Suprapubic skin (tissue), 4 donors: Measurements from ENCODE around the gene MCOLN1. TPM values are rescaled to one million over a fixed set of nuclear protein-coding genes. Genes with fewer than 3 reads are reported as not detected.
A peak's percentile ranks its signal among the peaks of the same experiment; 100 is the strongest.

Experiments
- DNase-seq, 2 donors: peaks; one replicate each; pipeline ENCODE4 v3.0.0-alpha.2; 2019; ENCODE audit warnings: low spot score in 2 of 2
- H3K27ac ChIP-seq: fragments of 200-600 bp; sonication (generic); one replicate; pipeline ENCODE4 v1.5.1; 2019
- H3K27me3 ChIP-seq: fragments of 200-600 bp; sonication (generic); one replicate; pipeline ENCODE4 v1.5.1; 2019
- H3K36me3 ChIP-seq: fragments of 200-600 bp; sonication (generic); one replicate; pipeline ENCODE4 v1.5.1; 2019
- H3K4me1 ChIP-seq: fragments of 200-600 bp; sonication (generic); one replicate; pipeline ENCODE4 v1.5.1; 2019
- H3K4me3 ChIP-seq: fragments of 200-600 bp; sonication (generic); one replicate; pipeline ENCODE4 v1.5.1; 2019; ENCODE audit warnings: mild to moderate bottlenecking
- H3K9me3 ChIP-seq: fragments of 200-600 bp; sonication (generic); one replicate; pipeline ENCODE4 v1.5.1; 2019
- EP300 ChIP-seq: sonication (generic); formaldehyde crosslinking; IDR thresholded peaks from one replicate; pipeline ENCODE4 v1.6.1; 2017; ENCODE audit warnings: antibody characterized with exemption
- POLR2A ChIP-seq, 2 donors: fragments of 450-650 bp; IDR thresholded peaks; one replicate each; pipeline ENCODE4 v1.6.1; 2017; ENCODE audit warnings: antibody characterized with exemption in 2 of 2, mild to moderate bottlenecking in 2 of 2, moderate library complexity in 2 of 2
- POLR2AphosphoS5 ChIP-seq, 3 donors: sonication (generic); formaldehyde crosslinking; IDR thresholded peaks; one replicate each; pipeline ENCODE4 v1.6.1; 2017; ENCODE audit warnings: antibody characterized with exemption in 3 of 3
- WGBS: methylation state at CpG from one replicate; pipeline ENCODE4 v1.1.5; 2018; 5-methylcytosine and 5-hydroxymethylcytosine counted together
- total RNA-seq, 4 donors: library from RNA; depleted of rRNA; stranded (reverse); fragments of >200 nt; gene quantifications; one replicate each; pipeline ENCODE4 v1.1.0, GENCODE V29; 2016
- TF ChIP-seq, protein P1 (sequence below), 2 donors: fragments of 200-600 bp in 1 of 2; fragments of 450-650 bp in 1 of 2; sonication (generic) in 1 of 2; IDR thresholded peaks; one replicate each; pipeline ENCODE4 v1.5.1; 2016 to 2019; ENCODE audit warnings: antibody characterized with exemption in 2 of 2, mild to moderate bottlenecking in 1 of 2, moderate library complexity in 1 of 2

The MCOLN1 gene
- total RNA-seq, 4 donors from 2014 or later: 15.9 to 43.6 (median 29.5) TPM

DNA sequence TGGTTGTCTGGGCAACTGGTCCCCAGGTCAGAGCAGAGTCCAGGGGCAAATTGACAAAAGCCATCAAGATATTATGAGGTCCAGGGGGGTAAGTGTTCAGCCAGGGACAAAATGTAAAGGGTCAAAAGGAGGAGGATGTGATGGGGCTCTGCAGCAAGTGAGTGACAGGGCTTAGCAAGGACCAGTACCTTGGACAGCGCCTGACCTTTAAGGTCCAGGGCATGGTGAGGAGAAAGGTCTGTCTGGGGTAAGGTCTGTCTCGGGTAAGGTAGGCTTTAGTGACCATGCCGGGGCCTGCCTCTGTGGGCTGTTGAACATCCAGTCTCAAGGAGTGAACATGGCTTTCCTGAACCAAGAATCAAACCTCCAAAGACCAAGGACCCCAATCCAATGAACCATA lies 12.8 kb upstream of the MCOLN1 start:
- no peak for DNase-seq
- H3K27me3 ChIP-seq: no peaks in the 10 kb centered on the region

DNA sequence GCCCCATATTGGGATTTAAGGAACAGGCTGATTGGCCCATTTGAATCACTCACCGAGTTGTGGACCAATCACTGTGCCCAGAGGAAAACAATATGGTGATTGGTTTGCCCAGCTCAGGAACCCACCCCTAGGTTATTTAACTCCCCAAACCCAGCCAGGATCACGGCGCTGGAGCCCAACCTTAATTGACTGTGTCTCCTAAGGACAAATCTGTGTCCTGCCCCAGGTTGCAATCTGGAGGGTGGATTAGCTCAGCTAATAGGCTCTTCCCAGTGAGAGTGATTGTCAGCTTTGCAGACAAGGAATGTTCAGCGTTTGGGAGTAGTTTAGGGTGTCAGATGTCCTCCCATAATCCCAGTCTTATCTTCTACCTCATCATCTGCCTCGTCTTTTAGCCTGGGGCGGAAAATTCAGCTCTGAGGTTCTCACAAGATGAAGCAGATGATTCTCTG lies 10.0 kb upstream of the MCOLN1 start:
- Histone ChIP-seq H3K27ac (no peak overlapping the region), H3K36me3 (no peaks in the 10 kb centered on the region), H3K9me3 (no peaks in the 10 kb centered on the region), H3K4me3 (no peak overlapping the region), H3K4me1 (peaks cover 23% of the 10 kb centered on the region), H3K27me3 (no peaks in the 10 kb centered on the region)
- WGBS: 58% methylated on average over 2 of the region's 6 CpGs
- TF ChIP-seq POLR2AphosphoS5 (IDR thresholded peaks at IDR 0.05) (no peak), EP300 (no peak), POLR2A (IDR thresholded peaks at IDR 0.05) (no peak)
- TF ChIP-seq, protein P1, sequence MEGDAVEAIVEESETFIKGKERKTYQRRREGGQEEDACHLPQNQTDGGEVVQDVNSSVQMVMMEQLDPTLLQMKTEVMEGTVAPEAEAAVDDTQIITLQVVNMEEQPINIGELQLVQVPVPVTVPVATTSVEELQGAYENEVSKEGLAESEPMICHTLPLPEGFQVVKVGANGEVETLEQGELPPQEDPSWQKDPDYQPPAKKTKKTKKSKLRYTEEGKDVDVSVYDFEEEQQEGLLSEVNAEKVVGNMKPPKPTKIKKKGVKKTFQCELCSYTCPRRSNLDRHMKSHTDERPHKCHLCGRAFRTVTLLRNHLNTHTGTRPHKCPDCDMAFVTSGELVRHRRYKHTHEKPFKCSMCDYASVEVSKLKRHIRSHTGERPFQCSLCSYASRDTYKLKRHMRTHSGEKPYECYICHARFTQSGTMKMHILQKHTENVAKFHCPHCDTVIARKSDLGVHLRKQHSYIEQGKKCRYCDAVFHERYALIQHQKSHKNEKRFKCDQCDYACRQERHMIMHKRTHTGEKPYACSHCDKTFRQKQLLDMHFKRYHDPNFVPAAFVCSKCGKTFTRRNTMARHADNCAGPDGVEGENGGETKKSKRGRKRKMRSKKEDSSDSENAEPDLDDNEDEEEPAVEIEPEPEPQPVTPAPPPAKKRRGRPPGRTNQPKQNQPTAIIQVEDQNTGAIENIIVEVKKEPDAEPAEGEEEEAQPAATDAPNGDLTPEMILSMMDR (IDR thresholded peaks at IDR 0.05): no peak
- DNase-seq: no peak

More for the DNA sequence above, 12.8 kb upstream of the MCOLN1 start:
- WGBS: 57% methylated on average over 3 of the region's 3 CpGs
- Histone ChIP-seq H3K9me3 (no peaks in the 10 kb centered on the region), H3K4me1 (peaks cover 14% of the 10 kb centered on the region), H3K4me3 (no peak overlapping the region), H3K36me3 (no peaks in the 10 kb centered on the region), H3K27ac (no peak overlapping the region)
- no peak for TF ChIP-seq POLR2A (IDR thresholded peaks at IDR 0.05)

DNA sequence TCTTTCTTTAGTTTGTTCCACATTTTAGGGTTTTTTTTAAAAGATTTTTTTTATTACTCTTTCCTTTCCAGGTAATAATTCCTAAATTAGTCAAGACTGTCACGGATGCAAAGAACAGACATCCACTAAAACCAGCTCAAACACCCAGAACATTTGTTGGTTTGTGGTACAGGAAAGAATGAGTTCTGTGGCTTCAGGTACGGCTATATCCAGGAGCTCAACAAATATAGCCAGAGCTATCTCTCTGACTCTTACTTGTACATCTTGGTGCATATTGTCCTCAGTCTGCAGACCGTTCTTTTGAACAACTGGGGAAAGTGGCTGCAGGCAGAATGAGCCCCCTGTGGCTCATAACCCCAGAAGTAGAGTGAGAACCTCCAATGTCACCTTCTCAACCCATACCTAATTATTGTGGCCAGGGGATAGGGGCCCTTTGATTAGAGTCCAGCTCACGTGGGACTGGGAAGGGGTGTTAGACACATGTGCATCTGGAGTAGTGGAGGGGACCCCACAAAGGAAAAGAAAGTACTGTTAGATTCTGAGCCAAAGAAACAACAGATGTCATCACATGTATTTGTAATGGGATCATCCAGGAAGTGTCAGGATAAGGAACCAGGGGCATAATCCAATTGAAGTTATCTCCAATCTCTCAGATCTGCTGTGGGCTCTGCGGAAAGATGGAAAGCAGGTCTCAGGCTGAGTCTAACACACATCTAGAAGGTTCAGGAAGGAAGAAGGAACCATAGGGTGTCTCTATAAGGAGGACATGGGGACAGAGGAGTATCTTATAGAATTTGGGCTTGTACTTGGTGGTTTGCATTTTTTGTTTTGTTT lies 8.4 kb upstream of the MCOLN1 start:
- H3K27ac ChIP-seq: no peak overlapping the region
- 77% methylated on average over 5 of the region's 5 CpGs for WGBS
- H3K27me3 ChIP-seq: no peaks in the 10 kb centered on the region
- H3K4me1 ChIP-seq: peaks cover 26% of the 10 kb centered on the region
- DNase-seq: no peak
- no peaks in the 10 kb centered on the region for H3K36me3 ChIP-seq
- H3K9me3 ChIP-seq: no peaks in the 10 kb centered on the region
- H3K4me3 ChIP-seq: no peak overlapping the region
- TF ChIP-seq EP300 (no peak), POLR2A (IDR thresholded peaks at IDR 0.05) (no peak), POLR2AphosphoS5 (IDR thresholded peaks at IDR 0.05) (no peak)
- TF ChIP-seq, protein P1 (IDR thresholded peaks at IDR 0.05): no peak

DNA sequence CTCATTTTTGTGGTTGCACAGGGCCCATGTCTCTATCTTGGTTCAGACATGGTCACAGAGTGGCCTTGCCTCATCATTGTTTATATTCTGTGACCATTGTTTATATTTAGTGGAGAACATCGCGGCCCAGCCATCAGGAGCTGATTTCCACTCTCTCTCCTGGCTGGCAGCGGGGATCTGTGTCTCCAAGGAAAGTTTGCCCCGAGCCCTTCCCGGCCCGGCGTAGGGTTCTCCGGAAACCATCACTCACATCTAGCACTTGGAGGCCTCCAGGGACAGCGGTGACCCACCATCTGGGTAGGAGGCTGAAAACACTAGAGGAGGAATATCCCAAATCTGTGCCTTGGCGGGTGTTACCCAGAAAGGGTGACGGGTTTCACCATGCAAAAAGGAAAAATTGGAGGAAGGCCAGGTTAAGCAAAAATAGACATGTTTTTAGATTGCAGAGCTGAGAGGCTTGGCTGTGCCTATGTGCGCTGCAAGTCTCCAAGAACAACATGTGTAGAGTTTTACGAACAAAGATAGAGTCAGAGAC lies 7.2 kb upstream of the MCOLN1 start:
- Histone ChIP-seq H3K36me3 (peaks cover 8% of the 10 kb centered on the region), H3K4me1 (peaks cover 26% of the 10 kb centered on the region), H3K27ac (peak overlapping the region; percentile 80), H3K4me3 (peak overlapping the region; percentile 66), H3K9me3 (no peaks in the 10 kb centered on the region), H3K27me3 (no peaks in the 10 kb centered on the region)
- WGBS: 43% methylated on average over 13 of the region's 13 CpGs
- no peak for DNase-seq
- TF ChIP-seq, protein P1 (IDR thresholded peaks at IDR 0.05): no peak
- TF ChIP-seq POLR2A (IDR thresholded peaks at IDR 0.05) (no peak), EP300 (peak; percentile 56), POLR2AphosphoS5 (IDR thresholded peaks at IDR 0.05) (no peak)

DNA sequence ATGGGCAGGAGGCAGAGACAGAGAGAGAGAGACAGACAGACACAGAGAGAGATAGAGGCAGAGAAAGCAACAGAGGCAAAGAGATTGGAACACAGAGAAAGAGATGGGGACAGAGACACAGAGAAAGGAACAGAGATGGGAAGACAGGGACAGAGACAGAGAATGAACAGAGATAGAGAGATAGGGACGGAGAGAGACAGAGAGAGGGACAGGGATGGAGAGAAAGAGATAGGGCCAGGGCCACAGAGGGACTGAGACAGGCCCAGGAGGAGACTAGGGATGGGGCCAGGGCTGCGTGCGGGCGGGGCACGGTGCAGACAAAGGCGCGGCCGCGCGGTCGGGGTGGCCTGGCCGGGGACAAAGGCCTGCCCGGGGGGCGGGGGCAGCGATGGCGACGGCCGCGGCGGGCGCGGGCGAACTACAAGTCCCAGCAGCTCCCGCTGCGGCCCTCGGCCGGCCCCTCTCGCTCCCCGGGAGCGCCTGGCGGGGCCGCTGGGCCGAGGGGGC lies 6.7 kb upstream of the MCOLN1 start, which contains the start of gene ZNF358:
Gene ZNF358, plus strand, starts transcription at position 459 of the 507 bp plus-strand sequence. CDS start 3,140 bp downstream, outside the sequence.
- DNase-seq: peak in 1 of 2 donors; percentile 76
- Histone ChIP-seq H3K27ac (peak within 1 kb of the TSS; percentile 80), H3K4me3 (peak within 1 kb of the TSS; percentile 66), H3K27me3 (no peaks in the 10 kb centered on the region), H3K36me3 (peaks cover 11% of the 10 kb centered on the region), H3K9me3 (no peaks in the 10 kb centered on the region), H3K4me1 (peaks cover 26% of the 10 kb centered on the region)
- 1% methylated on average over 11 of the region's 33 CpGs for WGBS
- TF ChIP-seq, protein P1 (IDR thresholded peaks at IDR 0.05): no peak
- TF ChIP-seq POLR2AphosphoS5 (IDR thresholded peaks at IDR 0.05) (no peak), POLR2A (IDR thresholded peaks at IDR 0.05) (no peak), EP300 (no peak)
